ENCODE measurements around the gene TRAPPC2B.

GRCh38 chr19:57362419-57362818 lies 932 bp upstream of the TRAPPC2B start:
- TF ChIP-seq CTCF (conservative IDR thresholded peaks at IDR 0.05 in 1 of 2, IDR thresholded peaks at IDR 0.05 in 1 of 2; ENCODE audit: low read depth in 1 of 2, low read length in 2 of 2) (no peak), EZH2 (IDR thresholded peaks at IDR 0.05; ENCODE audit: low read length, missing control alignments) (no peak)

All from fibroblast of lung (primary cell).